ENCODE measurements around the gene CHST7. TPM values are rescaled to one million over a fixed set of nuclear protein-coding genes. Genes with fewer than 3 reads are reported as not detected.
A peak's percentile ranks its signal among the peaks of the same experiment; 100 is the strongest.
"Not testable (repeated sequence)": the region's sequence is repeated elsewhere in the genome, so short reads cannot be mapped to it uniquely, and the experiment has no call there.

The CHST7 gene, protein sequence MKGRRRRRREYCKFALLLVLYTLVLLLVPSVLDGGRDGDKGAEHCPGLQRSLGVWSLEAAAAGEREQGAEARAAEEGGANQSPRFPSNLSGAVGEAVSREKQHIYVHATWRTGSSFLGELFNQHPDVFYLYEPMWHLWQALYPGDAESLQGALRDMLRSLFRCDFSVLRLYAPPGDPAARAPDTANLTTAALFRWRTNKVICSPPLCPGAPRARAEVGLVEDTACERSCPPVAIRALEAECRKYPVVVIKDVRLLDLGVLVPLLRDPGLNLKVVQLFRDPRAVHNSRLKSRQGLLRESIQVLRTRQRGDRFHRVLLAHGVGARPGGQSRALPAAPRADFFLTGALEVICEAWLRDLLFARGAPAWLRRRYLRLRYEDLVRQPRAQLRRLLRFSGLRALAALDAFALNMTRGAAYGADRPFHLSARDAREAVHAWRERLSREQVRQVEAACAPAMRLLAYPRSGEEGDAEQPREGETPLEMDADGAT
- total RNA-seq, result 10 to 100 TPM in 1 of 4 donors, 1 to 10 TPM in 3; 4.9 to 10.3 (median 7.6) TPM

DNA sequence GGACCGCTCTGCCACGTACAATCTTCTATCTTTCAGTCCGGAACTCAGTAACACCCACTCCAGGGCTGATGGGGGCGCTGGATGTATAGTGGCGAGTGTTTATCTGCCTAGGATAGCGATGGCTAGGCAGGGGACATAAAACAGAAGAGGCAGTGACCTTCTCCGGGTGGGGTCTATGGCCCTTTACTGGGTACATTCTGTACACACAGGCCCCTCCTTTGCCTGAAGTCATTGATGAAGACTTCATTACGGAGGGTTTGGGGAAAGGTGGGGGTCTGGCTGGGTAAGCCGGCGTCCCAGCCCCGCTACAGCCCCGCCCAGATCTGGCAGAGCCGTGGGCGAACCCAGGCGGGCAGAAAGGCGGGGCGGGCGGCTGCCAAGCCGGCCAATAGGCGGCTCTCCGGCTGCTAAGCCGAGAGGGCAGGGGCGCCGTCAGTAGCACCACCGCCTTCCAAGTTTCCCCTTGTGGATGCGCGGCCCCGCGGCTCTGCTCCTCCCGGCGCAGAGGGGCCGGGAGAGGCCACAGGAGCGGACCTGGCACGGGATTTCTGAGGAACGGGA lies at the start of gene CHST7:
Gene CHST7, plus strand, starts transcription at position 435 of the 561 bp plus-strand sequence. CDS start 167 bp downstream, outside the sequence.
- H3K27ac ChIP-seq, result peak within 1 kb of the TSS; percentile 72 to 81 (median 78)
- H3K36me3 ChIP-seq, result no peaks in the 10 kb centered on the region
- peaks cover 0 to 14% (median 10%) of the 10 kb centered on the region in 4 donors for H3K4me1 ChIP-seq
- in situ Hi-C loops (cut with MboI; ENCODE audit: low pct_ligation_motif_present in 1 of 4, low pct_unique_long_range_greater_than_20kb in 1 of 4, low sequenced_read_pairs in 3 of 4), result loop anchor here in 1 of 4 donors (25.0 kb wide), 1 partner anchor 214 kb away; no protein-coding TSS in a partner anchor
- peak; percentile 69 for DNase-seq
- H3K4me3 ChIP-seq, result peak within 1 kb of the TSS; percentile 48 to 66 (median 54)
- no peaks in the 10 kb centered on the region for H3K9me3 ChIP-seq
- 49% methylated on average over 35 of the region's 35 CpGs; no CpG with 5 or more reads in 1 of the 2 donors for WGBS, 2 donors (ENCODE audit: low coverage in 1 of 2)
- H3K27me3 ChIP-seq, result peaks cover 7% of the 10 kb centered on the region
- intact Hi-C loops (cut with DNase I; ENCODE audit: low total_unique reads), result no loop called here
- TF ChIP-seq POLR2AphosphoS5 (IDR thresholded peaks at IDR 0.05) (peak in 1 of 3 donors; percentile 18), POLR2A (IDR thresholded peaks at IDR 0.05) (peak; percentile 30), EP300 (IDR thresholded peaks at IDR 0.05; ENCODE audit: low read depth) (no peak)
- TF ChIP-seq, protein P1, sequence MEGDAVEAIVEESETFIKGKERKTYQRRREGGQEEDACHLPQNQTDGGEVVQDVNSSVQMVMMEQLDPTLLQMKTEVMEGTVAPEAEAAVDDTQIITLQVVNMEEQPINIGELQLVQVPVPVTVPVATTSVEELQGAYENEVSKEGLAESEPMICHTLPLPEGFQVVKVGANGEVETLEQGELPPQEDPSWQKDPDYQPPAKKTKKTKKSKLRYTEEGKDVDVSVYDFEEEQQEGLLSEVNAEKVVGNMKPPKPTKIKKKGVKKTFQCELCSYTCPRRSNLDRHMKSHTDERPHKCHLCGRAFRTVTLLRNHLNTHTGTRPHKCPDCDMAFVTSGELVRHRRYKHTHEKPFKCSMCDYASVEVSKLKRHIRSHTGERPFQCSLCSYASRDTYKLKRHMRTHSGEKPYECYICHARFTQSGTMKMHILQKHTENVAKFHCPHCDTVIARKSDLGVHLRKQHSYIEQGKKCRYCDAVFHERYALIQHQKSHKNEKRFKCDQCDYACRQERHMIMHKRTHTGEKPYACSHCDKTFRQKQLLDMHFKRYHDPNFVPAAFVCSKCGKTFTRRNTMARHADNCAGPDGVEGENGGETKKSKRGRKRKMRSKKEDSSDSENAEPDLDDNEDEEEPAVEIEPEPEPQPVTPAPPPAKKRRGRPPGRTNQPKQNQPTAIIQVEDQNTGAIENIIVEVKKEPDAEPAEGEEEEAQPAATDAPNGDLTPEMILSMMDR (IDR thresholded peaks at IDR 0.05), result peak in 1 of 5 experiments; percentile 7

DNA sequence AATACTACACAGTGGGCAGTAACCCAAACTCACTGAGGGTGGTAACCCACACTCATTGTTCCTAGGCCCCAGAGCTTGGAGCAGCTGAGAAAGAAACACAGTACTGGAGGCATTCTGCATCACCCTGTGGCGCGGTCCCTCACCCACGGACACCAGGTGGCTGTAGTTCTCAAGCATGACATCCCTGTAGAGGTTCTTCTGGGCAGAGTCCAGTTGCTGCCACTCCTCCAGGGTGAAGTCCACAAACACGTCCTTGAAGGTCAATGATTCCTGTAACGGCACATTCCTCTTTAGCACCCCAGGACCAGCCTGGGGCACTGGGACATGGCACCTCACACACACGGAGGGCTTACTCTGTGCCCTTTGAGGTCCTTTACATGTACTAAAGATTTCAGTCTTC lies 44.9 kb upstream of the CHST7 start:
- in situ Hi-C loops (cut with MboI; ENCODE audit: low pct_ligation_motif_present in 1 of 4, low pct_unique_long_range_greater_than_20kb in 1 of 4, low sequenced_read_pairs in 3 of 4); H3K27ac ChIP-seq; H3K9me3 ChIP-seq; H3K27me3 ChIP-seq; H3K36me3 ChIP-seq; intact Hi-C loops (cut with DNase I; ENCODE audit: low total_unique reads); H3K4me3 ChIP-seq; H3K4me1 ChIP-seq; DNase-seq: not testable (repeated sequence)
- WGBS, 2 donors (ENCODE audit: low coverage in 1 of 2), result 72% methylated on average over 4 of the region's 6 CpGs; no CpG with 5 or more reads in 1 of the 2 donors

DNA sequence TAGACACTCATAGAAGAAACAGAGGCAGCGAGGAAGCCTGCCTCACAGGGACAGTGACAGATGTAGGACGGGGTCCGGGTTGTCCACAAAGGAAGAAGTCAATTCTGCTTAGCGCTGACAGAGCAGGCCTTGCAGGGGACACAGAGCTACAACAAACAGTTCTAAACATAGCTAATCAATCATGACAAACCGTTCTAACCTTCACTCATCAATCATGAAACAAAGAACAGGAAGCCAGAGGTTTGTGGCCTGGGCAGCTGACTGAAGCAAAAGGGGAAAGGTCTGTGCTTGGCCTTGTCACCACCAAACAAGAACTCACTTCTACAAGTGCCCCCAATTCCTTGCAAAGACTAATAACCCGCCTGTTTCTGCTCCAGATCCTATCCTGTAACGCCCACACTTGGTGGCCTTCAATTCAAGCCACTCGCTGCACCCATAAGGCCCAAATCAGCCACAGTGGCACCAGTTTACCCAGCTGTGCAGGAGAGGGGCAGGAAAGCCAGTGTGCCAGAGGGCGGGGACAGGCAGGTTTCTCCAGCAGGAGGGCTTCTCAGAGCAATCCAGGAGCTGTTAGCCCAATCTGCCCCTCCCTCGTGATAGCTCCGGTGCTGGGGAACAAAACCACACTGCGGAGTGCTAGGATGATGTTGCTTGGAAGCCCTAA lies 43.7 kb upstream of the CHST7 start:
- H3K9me3 ChIP-seq; H3K27me3 ChIP-seq; H3K27ac ChIP-seq; H3K4me1 ChIP-seq; H3K36me3 ChIP-seq; H3K4me3 ChIP-seq; intact Hi-C loops (cut with DNase I; ENCODE audit: low total_unique reads); DNase-seq; in situ Hi-C loops (cut with MboI; ENCODE audit: low pct_ligation_motif_present in 1 of 4, low pct_unique_long_range_greater_than_20kb in 1 of 4, low sequenced_read_pairs in 3 of 4): not testable (repeated sequence)
- 83% methylated on average over 11 of the region's 12 CpGs; no CpG with 5 or more reads in 1 of the 2 donors for WGBS, 2 donors (ENCODE audit: low coverage in 1 of 2)

DNA sequence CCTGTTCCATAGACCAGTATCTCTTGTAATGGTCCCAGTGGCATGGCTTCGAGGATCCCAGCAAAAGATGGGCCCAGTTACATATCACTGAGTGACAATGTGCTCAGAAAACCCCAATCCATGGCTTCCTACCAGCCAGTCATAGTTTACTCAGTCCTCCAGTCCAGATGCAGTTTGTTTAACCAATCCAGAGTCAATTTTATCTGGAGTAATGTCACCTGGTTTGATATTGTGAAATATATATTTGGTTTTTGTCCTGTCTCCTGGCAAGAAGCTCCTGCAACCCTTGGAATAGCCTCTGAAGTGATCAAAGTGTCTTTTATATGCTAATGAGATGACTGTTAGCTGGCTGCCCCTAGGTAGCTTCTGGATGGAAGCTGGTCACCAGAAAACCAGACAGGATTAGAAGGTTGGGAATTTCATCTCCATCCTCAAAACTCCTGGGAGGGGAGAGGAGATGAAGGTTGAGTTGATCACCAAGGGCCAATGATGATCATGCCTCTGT lies 43.1 kb upstream of the CHST7 start:
- H3K4me3 ChIP-seq; DNase-seq; H3K4me1 ChIP-seq; H3K27ac ChIP-seq; intact Hi-C loops (cut with DNase I; ENCODE audit: low total_unique reads); H3K36me3 ChIP-seq; in situ Hi-C loops (cut with MboI; ENCODE audit: low pct_ligation_motif_present in 1 of 4, low pct_unique_long_range_greater_than_20kb in 1 of 4, low sequenced_read_pairs in 3 of 4); H3K9me3 ChIP-seq; H3K27me3 ChIP-seq: not testable (repeated sequence)
- 57% methylated on average over 1 of the region's 1 CpG; no CpG with 5 or more reads in 1 of the 2 donors for WGBS, 2 donors (ENCODE audit: low coverage in 1 of 2)

DNA sequence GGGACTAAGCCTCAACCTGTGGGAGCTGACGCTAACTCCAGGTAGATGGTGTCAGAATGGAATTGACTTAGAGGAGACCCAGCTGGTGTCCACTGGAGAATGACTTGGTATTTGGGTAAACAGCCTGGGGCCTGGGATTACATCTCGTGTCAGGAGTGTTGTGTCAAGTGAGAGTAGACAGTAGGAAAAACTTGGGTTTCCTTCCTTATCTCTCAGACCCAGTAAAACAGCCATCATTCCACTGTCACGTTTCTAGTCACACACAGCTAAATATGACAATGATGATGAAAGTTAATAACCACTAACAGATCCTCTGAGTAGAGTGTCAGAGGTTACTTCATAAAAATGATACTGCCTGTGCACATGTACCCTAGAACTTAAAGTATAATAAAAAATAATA lies 42.1 kb upstream of the CHST7 start:
- Histone ChIP-seq H3K4me3 (no peak overlapping the region), H3K9me3 (no peaks in the 10 kb centered on the region), H3K4me1 (no peaks in the 10 kb centered on the region), H3K27me3 (no peaks in the 10 kb centered on the region), H3K27ac (no peak overlapping the region), H3K36me3 (no peaks in the 10 kb centered on the region)
- no peak for TF ChIP-seq POLR2A (IDR thresholded peaks at IDR 0.05)
- no peak for TF ChIP-seq POLR2AphosphoS5 (IDR thresholded peaks at IDR 0.05)
- no peak for TF ChIP-seq EP300 (IDR thresholded peaks at IDR 0.05; ENCODE audit: low read depth)
- TF ChIP-seq, protein P1 (IDR thresholded peaks at IDR 0.05), result no peak
- in situ Hi-C loops (cut with MboI; ENCODE audit: low pct_ligation_motif_present in 1 of 4, low pct_unique_long_range_greater_than_20kb in 1 of 4, low sequenced_read_pairs in 3 of 4) (no loop called here), intact Hi-C loops (cut with DNase I; ENCODE audit: low total_unique reads) (no loop called here)
- 68% methylated on average over 3 of the region's 3 CpGs; no CpG with 5 or more reads in 1 of the 2 donors for WGBS, 2 donors (ENCODE audit: low coverage in 1 of 2)
- DNase-seq, result no peak
